ENCODE results near the gene CREBBP.

DNA sequence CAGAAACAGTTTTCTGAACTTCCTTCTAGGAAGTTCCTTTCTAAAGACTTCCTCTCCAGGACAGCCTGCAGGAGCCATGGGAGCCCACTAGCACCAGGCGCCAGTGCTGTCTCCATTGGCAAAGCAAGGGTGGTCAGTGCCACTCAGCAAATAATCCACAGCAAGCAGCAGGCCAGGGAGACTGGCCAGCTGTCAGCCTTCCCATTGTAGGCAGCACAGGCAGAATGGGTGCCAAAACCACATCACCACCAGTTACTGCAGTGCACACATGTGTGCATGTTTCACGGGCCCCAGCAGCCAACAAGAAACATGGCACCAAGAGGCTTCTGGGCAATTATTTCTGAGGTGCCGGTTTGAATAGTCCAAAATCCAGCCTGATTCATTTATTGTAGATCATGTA, 199.3 kb downstream of the CREBBP start:
- TF ChIP-seq CTCF (IDR thresholded peaks at IDR 0.05; ENCODE audit: insufficient read depth, low read depth, low read length) (no peak), EZH2 (IDR thresholded peaks at IDR 0.05; ENCODE audit: insufficient read depth, low read length) (no peak)

All from astrocyte (in vitro differentiated cells and primary cell).